Measurements from ENCODE around the gene ANO6. TPM values are rescaled to one million over a fixed set of nuclear protein-coding genes. Genes with fewer than 3 reads are reported as not detected.

Gene ANO6
- total and polyA plus RNA-seq, 2 of the 4 experiments (the other 2 are of a cell fraction) = 21.6 to 41.0 TPM

- no peak for TF ChIP-seq RFX5 (IDR thresholded peaks at IDR 0.05; ENCODE audit: low read depth, low read length)
- TF ChIP-seq MAZ (IDR thresholded peaks at IDR 0.05; ENCODE audit: borderline replicate concordance, low read depth, low read length) = peak; percentile 21; the same call in 1 of the 2 replicates
- TF ChIP-seq RCOR1 (IDR thresholded peaks at IDR 0.05; ENCODE audit: insufficient replicate concordance, low read length) = peak; percentile 4
- TF ChIP-seq FOS (IDR thresholded peaks at IDR 0.05; ENCODE audit: low read depth, low read length) = no peak
- TF ChIP-seq NFE2L2 (IDR thresholded peaks at IDR 0.05; ENCODE audit: low read depth, low read length) = no peak
- peak; percentile 77 for TF ChIP-seq BHLHE40 (IDR thresholded peaks at IDR 0.05; ENCODE audit: low read depth, low read length)
- no peak; the same call in 1 of the 2 replicates for TF ChIP-seq CHD1 (IDR thresholded peaks at IDR 0.05; ENCODE audit: low read depth, low read length)
- TF ChIP-seq MAFK (IDR thresholded peaks at IDR 0.05; ENCODE audit: low read depth, low read length) = peak; percentile 50
- TF ChIP-seq CEBPB (IDR thresholded peaks at IDR 0.05; ENCODE audit: low read depth, low read length) = no peak
- TF ChIP-seq MXI1 (IDR thresholded peaks at IDR 0.05; ENCODE audit: borderline replicate concordance, low read depth, low read length) = peak; percentile 89
Measured at GRCh38 chr12:45215419-45216229, at the start of gene ANO6 (continued).

Measured in IMR-90 (cell line).